Heart right ventricle (tissue), 16 donors: ENCODE measurements around the gene ELMO3. TPM values are rescaled to one million over a fixed set of nuclear protein-coding genes. Genes with fewer than 3 reads are reported as not detected.

Experiments used
- ATAC-seq, 8 donors: fragments of 200-7000 bp; cut with Tn5 transposase; one replicate each; pipeline ENCODE4 v1.9.1; 2020; ENCODE audit warnings: mild to moderate bottlenecking in 8 of 8, moderate library complexity in 8 of 8, moderate number of reproducible peaks in 1 of 8
- DNase-seq, 2 donors: peaks; one replicate each; pipeline ENCODE4 v3.0.0-alpha.2; 2020
- H3K27ac ChIP-seq, 10 donors: fragments of 200-600 bp; sonication (generic) in 2 of 10; one replicate each; pipeline versions ENCODE4 v1.5.0 to v1.8.0; 2020 to 2022; ENCODE audit warnings: mild to moderate bottlenecking in 3 of 10
- H3K27me3 ChIP-seq, 7 donors: fragments of 200-600 bp; one replicate each; pipeline ENCODE4 v1.8.0; 2021 to 2022; ENCODE audit warnings: mild to moderate bottlenecking in 2 of 7
- H3K36me3 ChIP-seq, 9 donors: fragments of 200-600 bp; sonication (generic) in 1 of 9; one replicate each; pipeline versions ENCODE4 v1.5.0 to v1.8.0; 2020 to 2022; ENCODE audit warnings: mild to moderate bottlenecking in 2 of 9
- H3K4me1 ChIP-seq, 9 donors: fragments of 200-600 bp; sonication (generic) in 1 of 9; one replicate each; pipeline versions ENCODE4 v1.5.0 to v1.8.0; 2020 to 2022; ENCODE audit warnings: mild to moderate bottlenecking in 4 of 9
- H3K4me3 ChIP-seq, 10 donors: fragments of 200-600 bp; sonication (generic) in 2 of 10; one replicate each; pipeline versions ENCODE4 v1.5.0 to v1.8.0; 2020 to 2022; ENCODE audit warnings: mild to moderate bottlenecking in 7 of 10, moderate library complexity in 2 of 10
- H3K9me3 ChIP-seq, 11 donors: fragments of 200-600 bp in 10 of 11; sonication (generic) in 2 of 11; one replicate each; pipeline versions ENCODE4 v1.5.0 to v1.8.0; 2013 to 2022; ENCODE audit warnings: mild to moderate bottlenecking in 2 of 11, control low read depth in 1 of 11, moderate library complexity in 1 of 11
- CTCF ChIP-seq, 9 donors: fragments of 200-600 bp; sonication (generic) in 2 of 9; IDR thresholded peaks; one replicate each; pipeline versions ENCODE4 v1.5.0 to v1.8.0; 2021 to 2022; ENCODE audit warnings: antibody characterized with exemption in 9 of 9, mild to moderate bottlenecking in 5 of 9, moderate library complexity in 1 of 9
- WGBS, 2 donors: extraction: QIAGEN DNeasy Blood & Tissue Kit; methylation state at CpG; one replicate each; pipeline ENCODE4 v1.1.7; 2013; ENCODE audit warnings: inconsistent platforms in 1 of 2; 5-methylcytosine and 5-hydroxymethylcytosine counted together
- intact Hi-C, 10 donors: fragments of 100-400 bp; cut with DNase I; formaldehyde crosslinking; loops; one replicate each; pipeline versions ENCODE4 v1.11.1 to v1.14.2; 2022
- polyA plus RNA-seq, 2 donors: library from polyadenylated mRNA; stranded (reverse); fragments of 200-250 nt; gene quantifications; one replicate each; pipeline ENCODE4 v1.2.3, GENCODE V29; 2013
- total RNA-seq, 10 donors: library from RNA; stranded (reverse); fragmentation: NEBNext Ultra II Directional in 3 of 10; extraction: Animal tissue kit (Norgen Biotek cat#: 25700) in 3 of 10; gene quantifications; one replicate each; pipeline versions ENCODE4 v1.2.1 to v1.2.4, GENCODE V29; 2021 to 2023
- donor health status: Arrhythmogenic right ventricular cardiomyopathy.
- donor health status: ischemic (EF 13 %, LVEDD 7.1; RV severe dilation, severe dysfunction).
- donor health status: healthy with polysubstance abuse.
- donor health status: DM: no; HTN: yes; CAD: no.
- donor health status: DM: no; HTN: no; CAD: no.
- donor health status: ischemic (EF 25% LVEDD 6.9; RV normal size, moderate dysfunction).
- donor health status: ischemic (EF 25% LVEDD 5.7; RV mildly dilated, moderate dysfunction).
- donor health status: healthy.
- donor health status: DM: yes; HTN: yes; CAD: no.
- donor health status: Ischemic cardiomyopathy.
- donor health status: ischemic (EF 35%, LVEDD 5.7; RV mildly dilated, moderate dysfunction).
- donor health status: nonischemic (EF 11% LVEDD 7.7; RV severe dilation, severe dysfunction).
- donor health status: DM: yes; HTN: yes; CAD: no.
- donor health status: PGD.
- donor health status: ischemic (EF 29% LVEDD 5.4; RV normal size, mild dysfunction).
- donor health status: nonischemic (EF 23%, LVEDD 6.1; RV moderate dilation, normal function).

Gene ELMO3
- total and polyA plus RNA-seq, 12 donors = 0.19 to 1.9 (median 0.46) TPM

- H3K4me1 ChIP-seq = peaks cover 0 to 8% (median 1%) of the 10 kb centered on the region in 9 donors
- no peak for TF ChIP-seq CTCF (IDR thresholded peaks at IDR 0.05)
- peaks cover 0 to 68% (median 4%) of the 10 kb centered on the region in 9 donors for H3K36me3 ChIP-seq
- H3K9me3 ChIP-seq = no peaks in the 10 kb centered on the region
- no peak for DNase-seq
- intact Hi-C loops = no loop called here
- no peak for ATAC-seq
- H3K27ac ChIP-seq = no peak overlapping the region
- no peak overlapping the region for H3K4me3 ChIP-seq
- no peaks in the 10 kb centered on the region for H3K27me3 ChIP-seq
- 78 to 81% methylated on average over 4 of the region's 4 CpGs for WGBS, 2 donors
Measured at GRCh38 chr16:67204076-67204475, 5.1 kb downstream of the ELMO3 start.

GRCh38 chr16:67206129-67206837 lies 7.4 kb downstream of the ELMO3 start:
- ATAC-seq (no peak), DNase-seq (no peak)
- Histone ChIP-seq H3K36me3 (peaks cover 0 to 56% (median 4%) of the 10 kb centered on the region in 9 donors), H3K27me3 (no peaks in the 10 kb centered on the region), H3K27ac (no peak overlapping the region), H3K4me3 (no peak overlapping the region), H3K9me3 (no peaks in the 10 kb centered on the region), H3K4me1 (no peaks in the 10 kb centered on the region)
- TF ChIP-seq CTCF (IDR thresholded peaks at IDR 0.05) = no peak
- WGBS, 2 donors = 95 to 96% methylated on average over 8 of the region's 8 CpGs
- intact Hi-C loops = no loop called here

GRCh38 chr16:67206838-67207248 lies 7.9 kb downstream of the ELMO3 start:
- Histone ChIP-seq H3K9me3 (no peaks in the 10 kb centered on the region), H3K36me3 (peaks cover 0 to 56% (median 3%) of the 10 kb centered on the region in 9 donors), H3K4me3 (no peak overlapping the region), H3K4me1 (no peaks in the 10 kb centered on the region), H3K27me3 (no peaks in the 10 kb centered on the region), H3K27ac (no peak overlapping the region)
- TF ChIP-seq CTCF (IDR thresholded peaks at IDR 0.05) = no peak
- ATAC-seq = no peak
- 89 to 97% methylated on average over 3 of the region's 3 CpGs for WGBS, 2 donors
- intact Hi-C loops = no loop called here
- no peak for DNase-seq

- TF ChIP-seq CTCF (IDR thresholded peaks at IDR 0.05) = no peak
- WGBS, 2 donors = 81 to 82% methylated on average over 21 of the region's 21 CpGs
- no peak for ATAC-seq
- no peak overlapping the region for H3K4me3 ChIP-seq
- DNase-seq = no peak
- intact Hi-C loops = no loop called here
- peaks cover 0 to 50% (median 0%) of the 10 kb centered on the region in 9 donors for H3K36me3 ChIP-seq
- no peaks in the 10 kb centered on the region for H3K9me3 ChIP-seq
- H3K27ac ChIP-seq = no peak overlapping the region
- H3K27me3 ChIP-seq = no peaks in the 10 kb centered on the region
- no peaks in the 10 kb centered on the region for H3K4me1 ChIP-seq
Measured at GRCh38 chr16:67207249-67208091, 8.5 kb downstream of the ELMO3 start.
